ENCODE data around the gene TMEM242. TPM values are rescaled to one million over a fixed set of nuclear protein-coding genes. Genes with fewer than 3 reads are reported as not detected.

TMEM242 gene
- total and polyA plus RNA-seq, 10 of the 15 experiments (the other 5 are each of a cell fraction or from before 2014, with no cell fraction given) = 2.8 to 9.8 (median 5.5) TPM

GRCh38 chr6:157289764-157290163 is 33.6 kb downstream of the TMEM242 start:
- intact Hi-C loops (cut with micrococcal nuclease; ENCODE audit: unreplicated experiment) (no loop called here), in situ Hi-C loops (cut with MboI) (no loop called here)
- Histone ChIP-seq H3K27me3 (replicated peaks in 1 of 2; ENCODE audit: control insufficient read depth in 2 of 2, insufficient read depth in 2 of 2, low read length in 1 of 2) (no peaks in the 10 kb centered on the region), H3K27ac (ENCODE audit: control insufficient read depth, insufficient read depth) (no peak overlapping the region), H3K4me3 (no peak overlapping the region), H3K9me3 (replicated peaks; ENCODE audit: control insufficient read depth, insufficient read depth, low read length) (no peaks in the 10 kb centered on the region), H2AFZ (ENCODE audit: control insufficient read depth, low read depth, low read length) (no peak overlapping the region), H3K4me2 (ENCODE audit: control insufficient read depth, insufficient read depth) (no peak overlapping the region), H3K79me2 (ENCODE audit: control insufficient read depth, insufficient read depth, low read length) (no peaks in the 10 kb centered on the region), H3K9ac (ENCODE audit: control insufficient read depth, insufficient read depth, low read length) (no peak overlapping the region), H4K20me1 (ENCODE audit: control insufficient read depth, insufficient read depth) (no peaks in the 10 kb centered on the region), H3K4me1 (ENCODE audit: control insufficient read depth, insufficient read depth, low read length) (no peaks in the 10 kb centered on the region), H3K36me3 (ENCODE audit: control insufficient read depth in 2 of 2, insufficient read depth in 2 of 2, low read length in 1 of 2) (peaks cover 0 to 4% of the 10 kb centered on the region in 2 experiments; a peak in 2 of 4 replicates)
- no peak for FAIRE-seq
- RAD21 ChIA-PET (ENCODE audit: unreplicated experiment) = no interaction called here
- DNase-seq (ENCODE audit: low read depth, low spot score) = no peak
- no TSS peak for BruUV-seq (replicated peaks)
- SMC1A ChIA-PET (ENCODE audit: uncharacterized antibody, unreplicated experiment) = no interaction called here
- no peak for ATAC-seq
- CTCF ChIA-PET = interaction anchor here (0.9 to 1.0 kb wide), 2 partner anchors 9 to 13 kb away, joined by 3 read pairs; no protein-coding TSS in a partner anchor
- 89% methylated on average over 11 of the region's 11 CpGs for WGBS (ENCODE audit: insufficient coverage, insufficient replicate concordance, low lambda C conversion rate, missing lambda C conversion rate)
- POLR2A ChIA-PET = interaction anchor here (0.5 kb wide), 1 partner anchor 482 kb away, joined by 3 read pairs; no protein-coding TSS in a partner anchor
- TF ChIP-seq CTCF (IDR thresholded peaks at IDR 0.05 in 2 of 3, conservative IDR thresholded peaks at IDR 0.05 in 1 of 3; ENCODE audit: control insufficient read depth in 2 of 3, extremely low read depth in 1 of 3, insufficient read depth in 1 of 3, low read depth in 3 of 3, low read length in 3 of 3) = no peak
- no peak for TF ChIP-seq JUNB (IDR thresholded peaks at IDR 0.05)
- TF ChIP-seq BCL11A (IDR thresholded peaks at IDR 0.05; ENCODE audit: low read depth, low read length) = no peak
- TF ChIP-seq GATAD2B (conservative IDR thresholded peaks at IDR 0.05; ENCODE audit: low read depth) = no peak
- no peak for TF ChIP-seq NR2F1 (conservative IDR thresholded peaks at IDR 0.05)
- TF ChIP-seq SUPT20H (IDR thresholded peaks at IDR 0.05; ENCODE audit: borderline replicate concordance, control insufficient read depth, low read depth, low read length) = no peak
- no peak for TF ChIP-seq SIN3A (IDR thresholded peaks at IDR 0.05; ENCODE audit: low read depth, low read length)
- TF ChIP-seq RAD21 (IDR thresholded peaks at IDR 0.05; ENCODE audit: insufficient read depth, low read depth, low read length) = no peak
- TF ChIP-seq RCOR1 (conservative IDR thresholded peaks at IDR 0.05; ENCODE audit: low read depth, low read length) = no peak
- no peak for TF ChIP-seq PRDM15 (CRISPR knock-in tag; IDR thresholded peaks at IDR 0.05)
- no peak for TF ChIP-seq KDM1A (IDR thresholded peaks at IDR 0.05; ENCODE audit: borderline replicate concordance)
- no peak for TF ChIP-seq BCLAF1 (IDR thresholded peaks at IDR 0.05)
- no peak for TF ChIP-seq HSF1 (IDR thresholded peaks at IDR 0.05; ENCODE audit: low read depth, low read length)
- TF ChIP-seq PAX8 (IDR thresholded peaks at IDR 0.05) = no peak
- no peak for TF ChIP-seq BMI1 (IDR thresholded peaks at IDR 0.05; ENCODE audit: borderline replicate concordance)
